ENCODE data around the gene PREP. TPM values are rescaled to one million over a fixed set of nuclear protein-coding genes. Genes with fewer than 3 reads are reported as not detected.

Gene PREP
- total RNA-seq, 1 donor from 2014 or later = 18.0 TPM

DNA sequence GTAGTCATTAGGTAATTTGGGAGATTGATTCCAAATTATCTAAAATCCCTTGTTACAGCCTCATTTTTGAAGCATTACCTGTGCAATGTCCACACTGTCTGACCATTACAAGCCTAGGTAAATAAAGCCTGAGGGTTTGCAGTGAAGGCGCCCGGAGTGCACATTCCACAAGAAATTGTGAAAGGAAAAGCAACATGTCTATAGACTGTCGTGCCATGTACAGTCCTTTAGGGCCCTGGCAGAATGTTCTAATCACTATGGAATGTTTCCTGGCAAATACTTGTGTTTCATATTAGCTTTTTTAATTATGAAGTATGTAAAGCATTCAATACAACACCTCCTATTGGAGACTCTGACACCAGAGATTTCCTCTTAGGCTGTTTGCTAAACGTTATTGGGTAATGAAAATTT is 28.9 kb downstream of the PREP start:
- TF ChIP-seq CTCF (IDR thresholded peaks at IDR 0.05; ENCODE audit: insufficient read depth, low read length, poor library complexity, severe bottlenecking) = no peak
- DNase-seq (ENCODE audit: low read depth) = peak; percentile 9
- H3K4me3 ChIP-seq (ENCODE audit: low read depth, low read length) = no peak overlapping the region
- H3K27me3 ChIP-seq (ENCODE audit: control insufficient read depth, insufficient read depth, low read length) = no peaks in the 10 kb centered on the region
- peaks cover 4% of the 10 kb centered on the region for H3K36me3 ChIP-seq (ENCODE audit: control insufficient read depth, insufficient read depth, low read length)

DNA sequence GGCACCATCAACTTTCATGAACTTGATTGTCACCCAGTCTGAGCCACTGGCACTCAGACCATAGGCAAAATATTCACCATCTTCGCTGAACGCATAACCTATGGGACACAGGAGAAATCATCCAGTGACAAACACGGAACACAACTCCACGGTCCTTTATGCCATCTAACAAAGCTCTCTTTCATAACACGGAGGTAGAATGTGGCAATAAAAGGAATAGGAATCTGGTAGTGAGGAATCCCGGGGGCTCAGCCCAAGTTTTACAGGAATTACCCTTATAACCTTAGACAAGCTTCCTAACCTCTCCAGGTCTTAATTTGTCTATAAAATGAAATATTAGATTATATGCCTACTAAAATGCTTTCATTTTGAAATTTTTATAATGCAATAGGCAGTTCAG is 29.4 kb downstream of the PREP start:
- no peak for DNase-seq (ENCODE audit: low read depth)
- Histone ChIP-seq H3K27me3 (ENCODE audit: control insufficient read depth, insufficient read depth, low read length) (no peaks in the 10 kb centered on the region), H3K36me3 (ENCODE audit: control insufficient read depth, insufficient read depth, low read length) (peaks cover 4% of the 10 kb centered on the region), H3K4me3 (ENCODE audit: low read depth, low read length) (no peak overlapping the region)
- TF ChIP-seq CTCF (IDR thresholded peaks at IDR 0.05; ENCODE audit: insufficient read depth, low read length, poor library complexity, severe bottlenecking) = no peak

DNA sequence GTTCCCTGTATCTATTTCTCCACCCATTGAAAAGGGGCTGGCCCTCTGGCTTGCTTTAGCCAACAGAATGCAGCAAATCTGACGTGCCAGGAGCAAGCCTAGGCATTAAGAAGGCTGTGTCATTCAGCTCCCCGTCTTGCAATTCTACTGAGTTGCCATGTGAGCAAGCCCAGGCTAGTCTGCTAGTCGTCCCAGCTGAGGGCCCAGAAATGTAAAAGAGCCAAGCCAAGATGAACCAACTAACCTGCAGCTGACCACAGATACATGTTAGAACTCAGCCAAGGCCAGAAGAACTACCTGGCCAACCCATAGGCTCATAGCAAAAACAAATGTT is 30.1 kb downstream of the PREP start:
- no peak for DNase-seq (ENCODE audit: low read depth)
- Histone ChIP-seq H3K36me3 (ENCODE audit: control insufficient read depth, insufficient read depth, low read length) (peaks cover 4% of the 10 kb centered on the region), H3K27me3 (ENCODE audit: control insufficient read depth, insufficient read depth, low read length) (no peaks in the 10 kb centered on the region), H3K4me3 (ENCODE audit: low read depth, low read length) (no peak overlapping the region)
- TF ChIP-seq CTCF (IDR thresholded peaks at IDR 0.05; ENCODE audit: insufficient read depth, low read length, poor library complexity, severe bottlenecking) = no peak

DNA sequence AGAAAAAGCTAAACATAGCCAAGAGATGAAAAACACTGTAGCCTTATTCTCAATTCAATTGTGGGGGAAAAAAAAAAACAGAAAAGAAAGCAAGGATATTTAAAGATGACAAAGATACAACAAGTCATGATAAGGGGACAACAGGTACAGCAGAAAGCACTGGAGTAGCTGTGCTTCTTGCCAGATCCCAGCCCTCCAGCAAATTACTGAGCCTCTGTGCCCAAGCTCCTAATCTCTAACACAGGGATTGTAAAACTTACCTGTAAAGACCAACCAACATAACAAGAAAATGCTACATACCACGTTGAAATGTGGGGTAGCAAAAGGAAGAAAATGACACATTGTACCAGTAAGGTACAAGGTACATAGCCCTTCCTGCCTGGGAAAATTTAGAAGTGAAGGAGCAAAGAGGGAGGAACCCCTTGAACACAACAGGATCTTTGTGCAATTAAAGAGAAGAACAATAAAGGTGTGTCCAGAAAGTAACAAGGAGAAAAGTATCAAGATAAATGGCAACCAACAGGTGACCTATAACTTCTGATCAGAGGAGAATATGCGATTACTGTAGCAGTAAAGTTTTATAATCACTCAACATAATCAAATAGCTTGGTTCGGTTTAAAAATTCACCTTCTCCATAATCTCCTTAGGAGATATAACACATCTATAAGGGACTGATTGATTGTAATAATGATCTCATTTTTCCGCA is 30.6 kb downstream of the PREP start:
- Histone ChIP-seq H3K4me3 (ENCODE audit: low read depth, low read length) (no peak overlapping the region), H3K36me3 (ENCODE audit: control insufficient read depth, insufficient read depth, low read length) (peaks cover 4% of the 10 kb centered on the region), H3K27me3 (ENCODE audit: control insufficient read depth, insufficient read depth, low read length) (no peaks in the 10 kb centered on the region)
- DNase-seq (ENCODE audit: low read depth) = no peak
- TF ChIP-seq CTCF (IDR thresholded peaks at IDR 0.05; ENCODE audit: insufficient read depth, low read length, poor library complexity, severe bottlenecking) = no peak

DNA sequence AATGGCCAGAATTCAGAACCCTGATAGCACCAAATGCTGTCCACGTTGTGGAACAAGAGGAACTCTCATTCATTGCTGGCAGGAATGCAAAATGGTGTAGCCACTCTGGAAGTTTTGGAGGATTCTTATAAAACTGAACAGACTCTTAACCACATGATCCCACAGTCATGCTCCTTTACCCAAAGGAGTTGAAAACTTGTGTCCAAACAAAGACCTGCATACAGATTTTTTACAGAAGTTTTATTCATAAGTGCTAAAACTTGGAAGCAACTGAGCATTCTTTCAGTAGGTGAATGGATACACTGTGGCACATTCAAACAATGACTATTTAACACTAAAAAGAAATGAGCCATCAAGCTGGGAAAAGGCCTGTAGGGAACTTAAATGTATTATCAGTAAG is 32.5 kb downstream of the PREP start:
- DNase-seq (ENCODE audit: low read depth) = no peak
- no peak for TF ChIP-seq CTCF (IDR thresholded peaks at IDR 0.05; ENCODE audit: insufficient read depth, low read length, poor library complexity, severe bottlenecking)
- no peaks in the 10 kb centered on the region for H3K27me3 ChIP-seq (ENCODE audit: control insufficient read depth, insufficient read depth, low read length)
- no peak overlapping the region for H3K4me3 ChIP-seq (ENCODE audit: low read depth, low read length)
- H3K36me3 ChIP-seq (ENCODE audit: control insufficient read depth, insufficient read depth, low read length) = peaks cover 4% of the 10 kb centered on the region

GRCh38 chr6:105369145-105369544 is 33.7 kb downstream of the PREP start:
- TF ChIP-seq CTCF (IDR thresholded peaks at IDR 0.05; ENCODE audit: insufficient read depth, low read length, poor library complexity, severe bottlenecking) = no peak
- H3K4me3 ChIP-seq (ENCODE audit: low read depth, low read length) = no peak overlapping the region
- peaks cover 4% of the 10 kb centered on the region for H3K36me3 ChIP-seq (ENCODE audit: control insufficient read depth, insufficient read depth, low read length)
- no peak for DNase-seq (ENCODE audit: low read depth)
- no peaks in the 10 kb centered on the region for H3K27me3 ChIP-seq (ENCODE audit: control insufficient read depth, insufficient read depth, low read length)
